IPS-18c (cell line): ENCODE measurements around the gene ARHGAP10.
"Not testable (repeated sequence)": the region's sequence is repeated elsewhere in the genome, so short reads cannot be mapped to it uniquely, and the experiment has no call there.

Source experiments
- H3K4me3 ChIP-seq: 2 replicates; pipeline ENCODE4 v1.7.0; 2013; ENCODE audit warnings: low read depth, mild to moderate bottlenecking, low read length, moderate library complexity; ENCODE audit not compliant: insufficient read depth
- H3K9me3 ChIP-seq: one replicate; pipeline ENCODE4 v1.6.1; 2013; ENCODE audit warnings: mild to moderate bottlenecking, low read length, moderate library complexity; ENCODE audit not compliant: control insufficient read depth, insufficient read depth

ARHGAP10 gene

DNA sequence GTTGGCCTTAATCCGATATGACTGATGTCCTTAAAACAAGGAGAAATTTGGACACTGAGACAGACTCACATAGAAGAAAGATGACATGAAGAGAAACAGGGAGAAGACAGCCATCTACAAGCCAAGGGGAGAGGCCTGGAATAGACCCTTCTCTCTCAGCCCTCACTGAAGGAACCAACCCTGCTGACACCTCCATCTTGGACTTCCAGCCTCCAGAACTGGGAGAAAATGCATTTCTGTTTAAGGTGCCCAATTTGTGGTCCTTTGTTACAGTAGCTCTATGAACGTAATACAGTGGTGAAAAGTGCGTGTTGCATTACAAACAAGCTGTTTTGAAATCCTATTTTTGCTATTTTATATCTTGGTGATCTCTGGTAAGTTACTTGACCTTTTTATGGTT, 343.6 kb downstream of the ARHGAP10 start:
- Histone ChIP-seq H3K9me3 (peaks cover 9% of the 10 kb centered on the region), H3K4me3 (no peak overlapping the region)

DNA sequence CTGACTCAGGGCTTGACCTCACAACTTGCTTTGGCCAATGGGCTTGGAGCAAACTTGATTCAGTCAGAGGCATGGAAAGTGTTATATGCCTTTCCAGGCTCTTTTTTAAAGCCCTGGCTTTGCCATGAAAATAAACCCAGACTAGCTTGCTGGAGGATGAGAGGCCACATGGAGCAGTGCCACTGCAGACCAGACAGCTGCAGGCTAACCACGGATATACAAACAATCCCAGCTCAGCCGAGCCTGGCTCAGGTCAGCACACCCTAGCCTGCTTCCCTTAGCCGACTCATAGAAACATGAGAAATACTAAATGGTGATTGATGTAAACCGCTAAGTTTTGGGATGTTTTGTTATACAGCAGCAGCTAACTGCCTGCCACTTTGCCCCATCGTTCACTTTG, 345.1 kb downstream of the ARHGAP10 start:
- H3K9me3 ChIP-seq, result peaks cover 9% of the 10 kb centered on the region
- H3K4me3 ChIP-seq, result no peak overlapping the region

DNA sequence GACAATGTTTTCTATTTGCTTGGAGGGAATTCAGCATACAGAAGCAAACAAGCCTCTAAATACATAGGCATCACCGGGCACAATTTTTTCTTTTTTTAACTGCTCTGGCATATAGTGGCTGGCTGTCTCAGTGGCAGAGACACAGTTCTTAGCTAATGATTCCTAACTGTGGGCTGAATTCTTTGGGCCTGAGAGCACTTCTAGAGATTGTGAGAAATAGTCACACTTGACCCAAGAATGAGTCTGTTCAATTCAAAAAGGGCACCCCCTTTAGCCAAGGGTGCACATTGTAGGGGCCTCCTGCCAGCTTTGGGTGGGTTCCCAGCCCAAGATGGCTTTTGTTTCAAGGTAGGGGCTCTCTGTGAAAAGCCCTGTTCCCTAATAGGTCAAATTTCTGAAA, 345.7 kb downstream of the ARHGAP10 start:
- peaks cover 13% of the 10 kb centered on the region for H3K9me3 ChIP-seq
- H3K4me3 ChIP-seq, result no peak overlapping the region

DNA sequence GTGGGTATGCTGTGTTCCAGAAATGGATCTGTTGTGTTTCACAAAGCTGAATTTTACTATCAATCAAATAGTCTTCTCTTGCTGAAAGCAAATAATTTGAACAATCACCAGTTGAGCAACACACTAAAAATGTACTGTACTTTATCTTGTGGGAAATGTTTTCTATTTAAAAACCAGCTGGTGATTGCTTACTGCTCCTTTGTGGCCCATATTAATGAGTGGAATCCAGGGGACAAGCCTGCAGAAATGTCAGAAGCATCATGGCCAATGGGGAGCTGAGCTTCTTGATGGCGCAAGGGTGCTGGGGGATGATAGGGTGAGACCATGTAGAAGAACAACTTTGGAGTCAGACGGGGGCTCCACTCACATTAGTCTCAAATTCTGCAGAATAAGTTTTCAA, 346.2 kb downstream of the ARHGAP10 start:
- H3K9me3 ChIP-seq, result peaks cover 10% of the 10 kb centered on the region
- H3K4me3 ChIP-seq, result no peak overlapping the region

DNA sequence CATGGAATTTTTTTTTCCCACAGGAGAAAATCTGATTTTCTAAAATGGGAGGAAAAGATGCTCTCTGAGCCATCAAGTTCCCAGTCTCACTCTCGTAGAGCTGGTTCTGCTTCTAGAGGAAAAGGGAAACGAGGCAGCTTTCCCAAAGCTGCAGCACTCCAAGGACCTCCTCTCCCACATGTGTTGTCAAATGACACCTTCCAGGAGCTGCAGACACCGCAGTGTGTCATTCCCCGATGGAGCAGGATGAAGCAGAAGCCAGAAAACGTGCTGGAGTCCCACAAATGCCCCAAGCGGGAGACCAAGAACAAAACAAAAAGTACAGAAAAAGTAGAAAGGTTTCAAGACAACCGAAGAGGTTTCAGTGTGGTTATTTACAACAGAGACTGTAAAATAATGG, 348.1 kb downstream of the ARHGAP10 start:
- Histone ChIP-seq H3K9me3 (peaks cover 4% of the 10 kb centered on the region), H3K4me3 (no peak overlapping the region)

DNA sequence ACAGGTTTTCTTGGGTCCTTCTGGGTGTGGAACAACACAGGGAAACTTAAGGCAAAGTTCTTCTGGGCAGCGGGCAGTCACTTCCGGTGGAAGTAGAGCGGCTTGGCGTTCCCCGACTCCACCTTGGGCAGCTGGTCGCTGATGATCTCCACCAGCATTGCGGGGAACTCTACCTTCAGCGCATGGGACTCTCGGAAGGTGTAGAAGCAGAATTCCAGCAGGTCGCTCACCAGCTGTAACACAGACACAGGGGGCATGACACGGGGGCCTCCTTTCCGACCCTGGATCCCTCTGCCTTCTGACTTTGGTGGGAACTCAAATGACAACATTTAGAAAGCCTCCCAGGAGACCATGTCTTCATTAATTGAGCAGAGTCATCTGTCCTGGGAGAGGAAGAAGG, 349.4 kb downstream of the ARHGAP10 start:
- Histone ChIP-seq H3K9me3 (peaks cover 4% of the 10 kb centered on the region), H3K4me3 (no peak overlapping the region)

DNA sequence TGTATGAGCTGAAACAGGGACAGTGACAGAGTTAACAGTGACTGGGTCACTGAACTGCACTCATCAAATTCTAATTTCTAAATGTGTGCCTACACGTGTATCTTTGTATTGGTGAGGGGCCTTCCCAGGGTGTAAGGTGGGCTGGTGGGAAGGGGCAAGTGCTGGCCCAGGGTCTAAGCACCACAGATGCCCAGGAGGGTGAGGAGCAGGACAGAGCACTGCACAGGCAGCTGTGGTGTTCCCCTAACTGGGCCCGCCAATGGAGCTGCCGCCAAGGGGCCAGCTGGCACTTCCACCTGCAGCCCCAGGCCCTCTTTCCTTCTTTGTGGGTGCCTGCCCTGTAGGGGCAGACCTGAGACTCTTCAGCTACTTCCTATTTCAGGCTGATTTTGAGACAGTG, 349.9 kb downstream of the ARHGAP10 start:
- Histone ChIP-seq H3K4me3 (no peak overlapping the region), H3K9me3 (peaks cover 4% of the 10 kb centered on the region)

DNA sequence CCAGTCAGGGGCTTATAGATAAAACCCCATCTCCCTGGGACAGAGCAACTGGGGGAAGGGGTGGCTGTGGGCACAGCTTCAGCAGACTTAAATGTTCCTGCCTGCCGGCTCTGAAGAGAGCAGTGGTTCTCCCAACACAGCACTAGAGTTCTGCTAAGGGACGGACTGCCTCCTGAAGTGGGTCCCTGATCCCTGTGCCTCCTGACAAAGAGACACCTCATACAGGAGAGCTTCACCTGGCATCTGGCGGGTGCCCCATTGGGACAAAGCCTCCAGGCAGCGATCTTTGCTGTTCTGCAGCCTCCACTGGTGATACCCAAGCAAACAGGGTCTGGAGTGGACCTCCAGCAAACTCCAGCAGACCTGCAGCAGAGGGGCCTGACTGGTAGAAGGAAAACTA, 351.2 kb downstream of the ARHGAP10 start:
- not testable (repeated sequence) for H3K4me3 ChIP-seq, H3K9me3 ChIP-seq

DNA sequence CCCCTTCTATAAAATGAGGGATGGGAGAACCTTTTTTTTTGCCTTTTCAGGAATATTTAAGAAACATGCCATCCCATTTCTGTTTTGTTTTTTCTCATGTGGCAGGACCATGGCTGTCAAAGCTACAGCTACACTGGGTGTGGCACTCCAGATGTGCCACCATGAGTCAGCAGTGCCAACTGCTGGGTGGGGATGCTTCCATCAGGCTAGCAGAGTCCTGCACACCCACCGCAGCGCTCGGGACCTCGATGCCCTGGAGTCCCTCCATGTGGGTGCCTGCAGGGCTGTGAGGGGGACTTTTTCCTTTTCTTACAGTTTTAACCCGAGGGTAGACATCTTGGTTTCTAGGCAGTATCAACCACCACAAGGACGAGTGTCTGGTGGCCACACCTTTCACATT, 357.7 kb downstream of the ARHGAP10 start:
- no peaks in the 10 kb centered on the region for H3K9me3 ChIP-seq
- H3K4me3 ChIP-seq, result no peak overlapping the region

DNA sequence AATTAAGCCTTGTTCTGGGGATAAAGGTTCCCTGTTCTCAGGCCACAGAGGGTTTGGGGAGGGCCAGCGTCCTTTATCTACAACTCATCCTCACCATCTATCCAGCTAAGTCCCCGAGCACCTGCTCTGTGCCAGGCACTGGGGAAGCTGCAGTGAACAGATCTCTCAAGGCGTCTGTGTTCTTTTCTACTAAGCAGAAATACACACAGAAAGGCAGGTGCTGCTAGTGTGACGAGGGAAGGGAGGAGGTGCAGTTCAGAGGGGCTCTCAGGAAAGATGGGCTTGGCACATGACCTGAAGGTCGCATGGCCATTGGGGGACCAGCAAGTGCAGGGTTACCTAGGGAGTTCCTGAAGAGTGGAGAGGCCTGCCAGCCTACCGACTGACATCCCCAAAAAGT, 358.1 kb downstream of the ARHGAP10 start:
- no peak overlapping the region for H3K4me3 ChIP-seq

DNA sequence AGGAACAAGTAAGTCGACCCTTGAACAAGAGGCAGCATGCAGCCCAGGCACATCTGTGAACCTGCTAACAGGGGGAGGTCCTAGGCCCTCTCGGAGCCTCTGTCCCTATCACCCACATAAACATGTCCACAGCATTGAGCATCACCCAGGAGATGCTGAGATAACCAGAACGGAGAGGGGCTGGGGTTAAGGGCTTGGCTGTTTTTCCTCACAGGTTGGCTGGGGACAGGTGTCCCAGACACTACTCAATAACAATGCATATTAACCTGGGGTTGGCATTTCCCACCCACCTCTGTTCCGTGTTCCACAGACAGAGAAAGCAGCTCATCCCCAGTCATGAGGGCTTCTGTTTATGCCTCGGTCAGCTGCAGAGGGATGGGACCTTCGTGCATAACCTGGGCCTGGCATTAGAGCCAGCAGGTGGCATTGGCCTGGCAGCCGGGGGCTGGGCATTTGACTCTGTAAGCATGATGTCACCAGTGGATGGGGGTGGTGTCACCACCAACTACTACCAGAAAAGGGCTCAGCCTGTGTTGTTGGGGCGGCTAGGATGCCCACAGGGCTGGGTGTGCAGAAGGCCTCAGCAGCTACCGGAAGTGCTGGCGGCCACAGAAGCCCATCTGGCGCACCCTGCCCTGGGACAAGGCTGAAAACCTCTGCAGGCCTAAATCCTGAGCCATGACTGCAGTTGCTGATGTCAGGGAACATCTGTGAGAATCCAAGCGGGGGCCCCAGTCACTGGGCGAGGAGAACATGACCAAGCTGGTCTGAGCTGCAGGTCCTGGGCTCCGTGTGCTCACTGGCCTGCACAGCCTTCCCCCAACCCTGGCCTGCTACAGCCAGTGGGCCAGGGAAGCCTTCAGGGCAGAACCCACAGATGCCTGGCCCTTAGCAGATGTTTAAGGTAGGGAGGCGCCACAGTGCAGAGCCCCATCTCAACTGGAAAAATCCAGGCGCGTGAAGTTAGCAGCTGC, 358.9 kb downstream of the ARHGAP10 start:
- no peaks in the 10 kb centered on the region for H3K9me3 ChIP-seq
- H3K4me3 ChIP-seq, result no peak overlapping the region

More for the DNA sequence above, 358.1 kb downstream of the ARHGAP10 start:
- no peaks in the 10 kb centered on the region for H3K9me3 ChIP-seq

DNA sequence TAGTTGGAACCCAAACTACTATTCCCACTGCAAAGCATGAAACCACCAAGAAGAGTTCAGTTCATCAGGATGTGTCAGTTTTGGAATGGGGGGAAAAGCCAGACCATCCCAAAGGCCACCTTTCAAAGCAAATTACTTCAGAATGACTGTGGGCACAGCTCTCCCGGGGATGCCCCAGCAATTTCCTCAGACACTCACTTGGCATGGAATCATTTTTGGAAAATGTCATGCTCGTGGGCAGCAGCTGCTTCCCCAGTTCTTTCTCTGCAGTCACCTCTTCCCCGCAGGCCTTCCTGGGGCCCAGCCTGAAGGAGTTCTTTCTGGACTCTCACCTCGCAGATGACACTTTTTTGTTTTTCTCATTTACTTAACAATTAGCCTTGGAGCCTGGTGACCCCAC, 360.0 kb downstream of the ARHGAP10 start:
- Histone ChIP-seq H3K4me3 (no peak overlapping the region), H3K9me3 (no peaks in the 10 kb centered on the region)

DNA sequence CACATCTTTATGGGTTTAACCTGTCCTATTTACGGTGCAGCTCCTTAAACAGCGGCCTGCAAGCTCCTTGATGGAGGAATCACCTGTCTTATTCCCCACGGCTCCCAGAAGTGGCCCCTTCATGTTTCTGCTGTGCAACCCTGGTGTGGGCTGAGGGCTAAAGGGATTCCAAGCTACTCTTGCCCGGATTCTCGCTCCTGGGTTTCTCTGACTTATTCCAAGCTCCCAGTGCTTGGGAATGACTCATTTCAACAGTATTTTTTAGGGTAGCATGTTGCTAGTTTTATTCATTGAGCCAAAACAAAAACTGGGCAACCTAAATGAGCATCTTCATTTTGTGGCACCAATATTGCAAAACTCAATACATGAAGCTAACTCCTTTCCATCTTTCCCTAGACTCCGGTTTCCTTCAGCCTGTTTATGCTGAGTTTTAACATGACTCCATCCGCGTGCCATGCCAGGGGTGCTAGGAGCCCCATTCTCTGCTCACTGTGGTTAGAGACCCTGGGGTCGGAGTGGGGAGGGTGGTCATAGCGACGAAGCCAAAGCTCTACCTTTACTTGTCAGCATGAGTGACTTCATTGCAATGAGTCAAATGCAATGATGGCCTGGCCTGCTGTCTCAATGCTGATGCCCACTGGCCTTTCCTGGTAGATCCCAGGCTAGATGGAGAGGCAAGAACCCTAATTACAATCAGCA, 360.6 kb downstream of the ARHGAP10 start:
- H3K4me3 ChIP-seq, result no peak overlapping the region
- no peaks in the 10 kb centered on the region for H3K9me3 ChIP-seq

DNA sequence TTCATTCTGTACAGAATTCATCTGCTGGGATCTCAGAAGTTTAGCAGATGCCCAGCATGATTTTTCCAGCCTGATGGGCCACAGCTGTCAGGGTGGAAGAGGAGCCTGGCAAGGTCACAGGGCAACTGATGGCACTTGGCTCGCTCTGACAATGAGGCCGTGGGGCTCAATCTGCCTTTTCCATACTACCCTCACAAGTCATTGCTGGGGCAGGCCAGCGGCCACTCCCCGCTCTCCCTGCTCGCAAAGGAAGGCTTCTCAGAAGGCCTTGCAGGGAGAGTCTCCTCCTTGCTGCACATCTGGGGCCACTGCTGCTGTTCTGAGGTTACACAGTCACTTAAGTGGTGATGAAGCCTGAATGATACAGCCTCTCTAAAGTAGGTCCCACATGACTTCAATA, 361.2 kb downstream of the ARHGAP10 start:
- Histone ChIP-seq H3K4me3 (no peak overlapping the region), H3K9me3 (no peaks in the 10 kb centered on the region)

DNA sequence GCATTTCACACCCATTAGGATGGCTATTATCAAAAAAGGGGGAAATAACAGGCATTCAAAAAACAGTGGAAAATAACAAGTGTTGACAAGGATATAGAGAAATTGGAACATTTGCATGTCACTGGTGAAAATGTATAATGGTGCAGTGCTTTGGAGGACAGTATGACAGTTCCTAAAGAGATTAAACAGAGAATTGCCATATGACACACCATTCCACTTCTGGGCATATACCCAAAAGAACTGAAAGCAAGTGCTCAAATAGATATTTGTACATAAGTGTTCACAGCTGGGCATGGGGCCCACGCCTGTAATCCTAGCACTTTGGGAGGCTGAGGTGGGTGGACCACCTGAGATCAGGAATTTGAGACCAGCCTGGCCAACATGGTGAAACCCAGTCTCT, 362.3 kb downstream of the ARHGAP10 start:
- Histone ChIP-seq H3K9me3 (no peaks in the 10 kb centered on the region), H3K4me3 (no peak overlapping the region)

DNA sequence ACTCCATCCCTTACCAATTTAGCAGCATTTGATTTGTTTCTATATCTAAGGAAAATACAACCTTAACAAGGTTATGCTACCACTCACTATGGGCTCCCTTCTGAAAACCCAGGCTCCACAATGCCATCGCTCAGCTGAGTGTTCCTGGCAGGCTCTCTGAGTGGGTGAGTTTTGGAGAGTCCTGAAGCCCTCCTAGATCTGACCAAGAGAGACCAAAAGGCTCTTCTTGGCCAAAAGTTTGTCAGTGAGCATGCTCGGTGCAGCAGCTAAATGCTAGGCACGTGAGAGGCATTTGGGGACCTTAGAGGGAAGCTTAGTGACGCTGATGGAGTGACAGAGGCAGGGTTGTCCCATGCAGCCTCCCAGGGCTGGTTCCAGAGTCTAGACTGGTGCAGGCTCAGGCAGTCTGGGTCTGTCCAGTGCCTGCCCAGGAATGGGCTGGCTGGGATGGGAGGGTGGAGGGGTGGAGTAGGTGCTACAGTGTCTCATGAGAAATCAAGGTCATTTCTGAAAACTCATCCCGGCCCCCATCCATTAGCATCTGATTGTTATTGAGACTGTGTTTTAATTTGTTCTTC, 363.5 kb downstream of the ARHGAP10 start:
- Histone ChIP-seq H3K9me3 (no peaks in the 10 kb centered on the region), H3K4me3 (no peak overlapping the region)

DNA sequence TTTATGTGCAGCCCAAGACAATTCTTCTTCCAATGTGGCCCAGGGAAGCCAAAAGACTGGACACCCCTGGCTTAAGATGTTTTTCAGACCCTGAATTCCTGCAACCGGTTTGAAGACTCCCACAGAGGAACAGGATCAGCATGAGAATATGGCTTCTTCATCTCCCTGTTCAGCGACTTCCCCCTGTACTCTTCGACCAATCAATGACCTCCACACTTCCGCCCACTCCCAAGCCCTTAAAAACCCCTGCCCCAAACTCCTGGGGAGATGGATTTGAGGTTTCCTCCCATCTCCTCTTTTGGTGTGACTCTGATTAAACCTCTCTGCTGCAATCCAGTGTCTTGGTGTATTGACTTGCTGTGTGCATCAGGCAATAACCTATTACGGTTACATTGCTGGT, 365.9 kb downstream of the ARHGAP10 start:
- H3K4me3 ChIP-seq, result no peak overlapping the region
- no peaks in the 10 kb centered on the region for H3K9me3 ChIP-seq

DNA sequence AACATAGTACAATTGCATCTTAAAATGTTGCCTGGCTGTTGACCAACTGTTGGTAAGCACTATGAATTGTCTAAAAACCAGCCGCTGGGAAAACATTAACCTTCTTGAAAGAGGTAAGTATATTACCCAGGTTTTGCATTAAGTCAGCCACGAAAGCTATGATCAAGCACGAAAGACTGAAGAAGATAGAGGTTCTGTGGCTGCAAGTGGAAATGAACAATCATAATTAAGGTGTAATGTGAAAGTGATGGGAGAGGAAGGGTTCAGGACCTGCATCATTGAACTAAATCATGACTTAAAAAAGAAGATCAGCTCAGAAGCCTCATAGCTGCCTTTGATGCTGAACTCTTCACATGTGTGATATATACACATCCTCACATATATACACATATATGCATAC, 369.3 kb downstream of the ARHGAP10 start:
- no peak overlapping the region for H3K4me3 ChIP-seq
- no peaks in the 10 kb centered on the region for H3K9me3 ChIP-seq
